HG03175 (cell line): ENCODE results near the gene PKN3.
"Not testable (repeated sequence)": the region's sequence is repeated elsewhere in the genome, so short reads cannot be mapped to it uniquely, and the experiment has no call there.

Source experiments
- ATAC-seq: cut with Tn5 transposase; IDR thresholded peaks from one replicate; pipeline ENCODE4 v1.9.1; 2021; ENCODE audit warnings: mild to moderate bottlenecking, moderate library complexity; ENCODE audit not compliant: unreplicated experiment

Gene PKN3

DNA sequence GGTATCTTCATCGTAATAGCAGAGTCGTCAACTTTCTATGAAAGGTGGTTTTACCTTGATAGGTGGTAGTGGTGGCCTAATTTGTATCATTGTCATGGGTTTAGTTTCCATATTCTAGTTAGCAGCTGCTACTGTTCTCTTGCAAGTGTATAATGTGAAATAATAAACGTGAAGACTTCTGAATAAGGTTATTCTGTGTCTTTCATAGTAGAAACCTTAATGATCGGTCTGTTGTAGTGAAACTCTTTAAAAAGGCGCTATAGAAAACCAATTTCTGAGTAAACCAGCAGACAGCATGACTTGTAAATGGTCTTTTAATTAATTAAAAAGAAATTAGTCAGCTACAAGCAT lies 11.6 kb upstream of the PKN3 start:
- no peak for ATAC-seq

DNA sequence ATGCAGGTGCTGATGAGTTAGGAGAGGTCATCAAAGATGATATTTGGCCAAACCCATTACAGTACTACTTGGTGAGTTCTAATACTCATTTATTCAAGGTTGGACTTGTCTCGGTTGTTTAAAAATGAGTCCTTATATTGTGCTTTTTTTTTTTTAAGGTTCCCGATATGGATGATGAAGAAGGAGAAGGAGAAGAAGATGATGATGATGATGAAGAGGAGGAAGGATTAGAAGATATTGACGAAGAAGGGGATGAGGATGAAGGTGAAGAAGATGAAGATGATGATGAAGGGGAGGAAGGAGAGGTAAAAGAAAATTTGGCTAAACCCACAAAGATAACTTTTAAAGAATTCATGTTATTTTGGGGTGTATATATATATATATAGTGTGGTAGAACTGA lies 8.6 kb upstream of the PKN3 start:
- ATAC-seq, result not testable (repeated sequence)

DNA sequence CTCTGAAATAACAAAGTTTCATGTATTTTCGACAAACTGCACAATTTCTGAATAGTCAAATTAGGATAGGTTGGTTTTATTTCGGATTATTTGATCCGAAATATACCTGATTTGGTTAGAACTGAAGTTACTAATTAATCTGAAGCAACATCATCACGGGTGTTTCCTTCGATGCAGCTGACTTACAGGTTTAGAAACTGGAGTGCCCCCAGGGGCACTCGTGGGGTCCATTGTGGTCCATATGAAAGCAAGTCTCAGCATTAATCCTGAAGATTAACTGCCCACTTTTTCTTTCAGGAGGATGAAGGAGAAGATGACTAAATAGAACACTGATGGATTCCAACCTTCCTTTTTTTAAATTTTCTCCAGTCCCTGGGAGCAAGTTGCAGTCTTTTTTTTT lies 8.0 kb upstream of the PKN3 start:
- ATAC-seq, result no peak

DNA sequence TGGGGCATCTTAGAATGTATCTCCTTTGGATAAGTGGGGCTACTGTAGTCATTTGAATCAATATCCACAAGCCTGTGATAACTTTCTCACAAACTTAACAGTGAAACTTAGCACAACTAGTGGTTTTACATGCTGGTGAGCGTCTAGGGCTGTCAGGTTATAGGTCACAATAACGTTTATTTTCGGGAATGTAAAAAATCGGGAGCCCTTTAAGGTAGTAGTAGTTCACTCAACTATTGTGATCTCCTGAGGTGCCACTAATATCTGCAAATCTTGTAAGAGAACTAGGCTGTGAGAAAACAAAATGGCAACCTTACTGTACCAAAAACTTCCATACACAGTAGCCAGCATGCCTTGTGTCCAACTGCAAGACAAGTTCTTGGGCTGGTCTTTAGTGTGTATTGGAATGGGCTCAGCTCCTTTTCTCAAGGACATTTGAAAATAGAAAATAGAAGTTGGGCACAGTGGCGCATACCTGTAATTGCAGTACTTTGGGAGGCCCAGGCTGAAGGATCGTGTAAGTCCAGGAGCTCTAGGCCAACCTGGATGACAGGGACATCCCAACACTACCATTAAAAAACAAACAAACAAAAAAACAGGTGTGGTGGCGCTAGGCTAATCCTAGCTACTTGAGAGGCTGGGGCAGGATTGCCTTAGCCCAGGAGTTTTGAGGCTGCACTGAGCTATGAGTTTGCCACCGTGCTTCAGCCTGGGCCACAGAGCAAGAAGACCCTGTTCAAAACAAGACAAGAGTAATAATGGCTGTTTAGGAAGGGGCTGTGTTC lies 5.2 kb upstream of the PKN3 start:
- ATAC-seq, result no peak

DNA sequence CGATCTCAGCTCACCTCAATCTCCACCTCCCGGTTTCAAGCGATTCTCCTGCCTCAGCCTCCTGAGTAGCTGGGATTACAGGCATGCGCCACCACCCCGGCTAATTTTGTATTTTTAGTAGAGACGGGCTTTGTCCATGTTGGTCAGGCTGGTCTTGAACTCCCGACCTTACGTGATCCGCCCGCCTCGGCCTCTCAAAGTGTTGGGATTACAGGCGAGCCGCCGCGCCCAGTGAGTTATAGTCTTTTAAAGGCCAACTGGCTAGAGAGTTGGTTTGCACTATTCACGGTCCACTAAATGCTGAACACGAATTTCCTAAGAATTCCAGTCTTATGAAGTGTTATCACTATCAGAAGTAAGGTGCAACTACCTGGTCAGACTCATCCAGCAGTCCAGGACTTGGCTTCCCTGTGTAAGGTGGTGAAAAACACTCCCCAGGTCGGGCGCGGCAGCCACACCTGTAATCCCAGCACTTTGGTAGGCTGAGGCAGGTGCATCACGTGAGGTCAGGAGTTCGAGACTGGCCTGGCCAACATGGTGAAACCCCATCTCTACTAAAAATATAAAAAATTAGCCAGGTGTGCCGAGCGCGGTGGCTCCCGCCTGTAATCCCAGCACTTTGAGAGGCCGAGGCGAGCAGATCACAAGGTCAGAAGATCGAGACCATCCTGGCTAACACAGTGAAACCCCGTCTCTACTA lies 3.1 kb upstream of the PKN3 start:
- ATAC-seq, result not testable (repeated sequence)

DNA sequence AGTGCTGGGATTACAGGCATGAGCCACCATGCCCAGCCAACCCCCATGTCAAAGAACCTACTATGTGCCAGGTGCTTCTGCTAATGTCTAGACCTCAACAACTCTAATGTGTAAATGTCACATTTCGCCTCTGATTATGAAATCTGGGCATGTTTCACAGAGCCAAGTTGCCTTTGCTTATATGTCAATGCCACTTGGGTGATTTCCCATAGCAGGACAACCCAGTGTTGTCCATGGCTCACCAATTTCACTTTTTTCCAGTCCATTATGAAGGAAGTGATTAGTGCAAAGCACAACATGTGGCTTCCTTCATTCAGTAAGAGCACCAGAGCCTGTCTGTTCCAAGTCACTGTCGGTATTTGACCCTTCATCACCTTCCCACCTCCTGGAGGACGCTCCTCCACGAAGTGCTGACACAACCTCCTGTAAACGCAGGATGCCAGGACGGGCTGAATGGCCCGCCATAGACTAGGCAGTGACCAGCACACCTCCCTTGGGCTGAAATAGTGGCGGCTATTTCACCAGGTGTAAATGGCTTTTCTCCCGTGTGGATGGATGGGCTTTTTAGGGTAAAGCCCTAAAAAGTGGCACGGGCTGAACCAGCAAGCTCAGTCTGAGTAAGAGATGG lies 962 bp upstream of the PKN3 start:
- ATAC-seq, result no peak

DNA sequence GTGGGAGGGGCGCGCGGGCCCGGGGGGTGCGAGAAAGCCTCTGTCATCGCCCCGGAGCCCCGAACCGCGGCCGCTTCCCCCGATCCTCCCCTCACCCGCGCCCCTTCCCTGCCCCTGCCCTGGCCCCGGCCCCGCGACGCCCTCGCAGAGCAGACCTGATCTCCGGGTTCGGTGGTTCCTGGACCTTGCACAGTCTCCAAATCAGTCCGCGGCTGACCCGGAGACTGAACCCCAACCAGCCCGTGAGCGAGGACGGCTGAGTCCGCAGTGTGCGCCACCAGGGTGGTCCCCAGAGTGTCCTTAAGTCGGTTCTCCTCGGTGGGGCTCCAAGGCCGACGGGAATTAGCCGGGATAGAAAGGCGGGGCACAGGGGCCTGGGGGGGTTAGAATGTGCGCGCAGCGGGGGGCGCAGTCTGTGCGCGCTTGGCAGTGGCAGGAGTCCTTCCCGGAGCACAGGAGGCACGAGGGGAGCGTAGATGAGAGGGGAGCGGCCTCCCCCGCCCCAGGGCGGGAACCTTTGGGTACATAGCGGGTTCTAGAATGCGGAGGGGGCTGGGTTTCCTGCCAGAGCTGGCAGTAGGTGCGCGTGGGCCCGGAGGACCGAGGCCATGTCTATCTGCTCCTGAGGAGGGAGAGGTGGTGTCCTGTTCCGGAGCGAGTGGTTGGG lies 779 bp downstream of the PKN3 start:
- ATAC-seq, result peak; percentile 20

DNA sequence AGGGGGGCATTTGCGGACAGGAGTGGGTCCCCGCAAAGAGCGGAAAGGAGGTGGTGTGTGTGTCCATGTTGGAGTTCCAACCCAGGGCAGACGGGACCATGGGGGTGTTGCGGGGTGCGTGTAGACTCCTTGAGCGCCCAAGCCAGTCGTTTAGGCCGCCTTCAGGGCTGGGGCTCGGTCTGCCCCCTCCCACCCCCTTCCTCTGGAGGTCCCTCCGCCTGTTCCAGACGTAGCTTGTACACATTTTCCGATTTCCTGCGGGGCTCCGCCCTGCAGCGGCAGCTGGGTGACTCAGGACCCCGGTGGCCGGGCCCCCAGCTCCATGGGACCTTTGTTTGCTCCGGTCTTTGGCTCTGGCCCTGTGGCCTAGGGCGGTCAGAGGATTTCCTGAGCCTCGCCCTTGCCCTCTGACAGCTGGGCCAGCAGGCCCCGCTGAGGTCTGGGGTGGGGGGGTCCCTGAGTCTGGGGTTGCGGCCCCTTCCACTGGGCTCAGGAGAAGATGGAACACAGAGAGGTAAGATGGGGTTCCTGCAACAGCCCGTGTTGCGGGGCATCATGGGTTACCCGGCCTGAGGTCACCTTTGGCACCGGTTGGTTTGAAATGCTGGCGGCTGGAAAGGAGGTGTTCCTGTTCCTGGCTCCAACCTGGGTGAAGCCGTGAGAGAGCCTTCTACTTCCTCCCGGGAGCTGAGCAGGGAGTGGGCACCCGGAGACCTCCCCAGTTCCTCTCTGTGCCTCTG lies 1.5 kb downstream of the PKN3 start:
- ATAC-seq, result no peak

DNA sequence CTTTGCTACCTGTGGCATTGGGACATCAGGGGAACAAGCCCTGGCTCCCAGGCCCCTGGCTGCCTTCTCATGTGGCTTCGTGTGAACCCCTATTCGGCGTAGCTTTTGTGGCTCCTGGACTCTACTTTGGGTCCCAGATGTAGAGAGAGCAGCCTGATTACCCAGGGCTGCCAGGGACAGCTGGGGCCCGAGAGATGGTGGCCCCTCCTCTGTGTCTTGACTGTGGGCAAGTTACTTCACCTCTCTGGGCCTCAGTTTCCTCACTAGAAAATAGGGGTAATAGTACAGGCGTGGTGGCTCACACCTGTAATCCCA lies 2.0 kb downstream of the PKN3 start:
- no peak for ATAC-seq

DNA sequence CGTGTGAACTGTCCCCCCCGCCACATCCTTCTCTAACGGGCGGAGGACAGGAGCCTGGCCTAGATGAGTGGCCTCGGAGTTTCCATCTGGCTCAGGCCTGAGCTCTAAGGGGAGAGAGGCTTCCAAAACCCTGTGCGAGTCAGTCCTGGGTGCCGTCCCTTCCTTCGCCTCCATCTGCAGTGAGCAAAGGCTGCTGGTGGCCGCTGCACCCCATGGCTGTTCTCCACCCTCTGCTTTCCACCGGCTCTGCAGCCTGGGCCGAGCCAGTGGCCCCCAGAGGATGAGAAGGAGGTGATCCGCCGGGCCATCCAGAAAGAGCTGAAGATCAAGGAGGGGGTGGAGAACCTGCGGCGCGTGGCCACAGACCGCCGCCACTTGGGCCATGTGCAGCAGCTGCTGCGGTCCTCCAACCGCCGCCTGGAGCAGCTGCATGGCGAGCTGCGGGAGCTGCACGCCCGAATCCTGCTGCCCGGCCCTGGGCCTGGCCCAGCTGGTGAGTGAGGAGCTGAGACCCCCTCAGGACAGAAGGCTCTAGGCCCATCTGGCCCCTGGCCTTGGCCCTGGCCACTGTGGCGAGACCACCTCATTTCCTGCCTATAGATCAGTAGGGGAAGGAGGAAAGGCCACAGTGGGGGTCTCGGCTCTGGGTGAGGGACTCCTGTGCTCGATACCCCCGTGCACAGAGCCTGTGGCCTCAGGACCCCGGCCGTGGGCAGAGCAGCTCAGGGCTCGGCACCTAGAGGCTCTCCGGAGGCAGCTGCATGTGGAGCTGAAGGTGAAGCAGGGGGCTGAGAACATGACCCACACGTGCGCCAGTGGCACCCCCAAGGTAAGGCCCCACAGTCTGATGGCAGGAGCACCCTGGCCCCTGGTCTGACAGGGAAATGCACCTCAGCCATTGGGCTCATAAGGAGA lies 3.0 kb downstream of the PKN3 start:
- no peak for ATAC-seq

DNA sequence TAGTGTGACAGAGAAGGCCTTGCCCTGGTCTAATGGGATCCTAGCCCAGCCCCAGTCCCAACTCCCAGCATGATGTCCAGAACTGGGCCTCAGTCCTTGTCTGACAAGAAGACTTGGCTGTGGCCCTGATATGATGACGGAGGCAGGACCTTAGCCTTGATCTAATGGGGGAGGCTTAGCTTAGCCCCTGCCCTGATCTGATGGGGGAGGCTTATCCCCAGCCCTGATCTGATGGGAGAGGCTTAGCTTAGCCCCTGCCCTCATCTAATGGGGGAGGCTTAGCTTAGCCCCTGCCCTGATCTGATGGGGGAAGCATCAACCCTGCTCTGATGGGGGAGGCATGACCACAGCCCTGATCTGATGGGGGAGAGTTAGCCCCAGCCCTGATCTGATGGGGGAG lies 3.7 kb downstream of the PKN3 start:
- no peak for ATAC-seq

DNA sequence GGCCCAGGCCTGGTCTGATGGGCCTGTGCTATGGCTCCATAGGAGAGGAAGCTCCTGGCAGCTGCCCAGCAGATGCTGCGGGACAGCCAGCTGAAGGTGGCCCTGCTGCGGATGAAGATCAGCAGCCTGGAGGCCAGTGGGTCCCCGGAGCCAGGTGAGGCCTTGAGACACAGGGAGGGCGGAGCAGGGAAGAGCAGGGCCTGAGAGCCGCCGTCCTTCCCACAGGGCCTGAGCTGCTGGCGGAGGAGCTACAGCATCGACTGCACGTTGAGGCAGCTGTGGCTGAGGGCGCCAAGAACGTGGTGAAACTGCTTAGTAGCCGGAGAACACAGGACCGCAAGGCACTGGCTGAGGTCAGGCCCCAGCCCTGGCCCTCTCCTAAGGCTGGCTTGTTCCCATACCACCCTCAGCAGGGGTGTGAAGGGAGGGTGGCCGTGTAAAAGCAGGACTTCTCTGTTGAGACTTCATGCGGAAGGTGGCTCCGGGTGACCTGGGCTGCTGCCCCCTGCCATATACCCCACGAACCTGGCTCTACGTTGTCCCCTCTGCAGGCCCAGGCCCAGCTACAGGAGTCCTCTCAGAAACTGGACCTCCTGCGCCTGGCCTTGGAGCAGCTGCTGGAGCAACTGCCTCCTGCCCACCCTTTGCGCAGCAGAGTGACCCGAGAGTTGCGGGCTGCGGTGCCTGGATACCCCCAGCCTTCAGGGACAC lies 4.5 kb downstream of the PKN3 start:
- no peak for ATAC-seq

DNA sequence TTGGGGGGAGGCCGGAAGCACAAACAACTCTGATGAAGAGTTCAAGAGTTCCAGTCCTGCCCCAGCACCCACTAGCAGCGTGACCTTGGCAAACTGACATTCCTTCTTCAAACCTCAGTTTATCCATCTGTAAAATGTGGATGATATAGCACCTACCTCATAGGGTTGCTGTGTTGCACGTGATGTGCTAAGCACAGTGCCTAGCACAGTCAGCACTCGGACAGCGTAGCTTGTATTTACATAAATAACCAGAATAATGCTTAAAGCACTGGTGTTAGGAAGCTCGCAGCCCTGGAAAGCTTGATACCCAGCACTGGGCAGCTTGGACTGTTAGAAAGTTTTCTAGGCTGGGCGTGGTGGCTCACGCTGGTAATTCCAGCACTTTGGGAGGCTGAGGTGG lies 5.1 kb downstream of the PKN3 start:
- ATAC-seq, result no peak

DNA sequence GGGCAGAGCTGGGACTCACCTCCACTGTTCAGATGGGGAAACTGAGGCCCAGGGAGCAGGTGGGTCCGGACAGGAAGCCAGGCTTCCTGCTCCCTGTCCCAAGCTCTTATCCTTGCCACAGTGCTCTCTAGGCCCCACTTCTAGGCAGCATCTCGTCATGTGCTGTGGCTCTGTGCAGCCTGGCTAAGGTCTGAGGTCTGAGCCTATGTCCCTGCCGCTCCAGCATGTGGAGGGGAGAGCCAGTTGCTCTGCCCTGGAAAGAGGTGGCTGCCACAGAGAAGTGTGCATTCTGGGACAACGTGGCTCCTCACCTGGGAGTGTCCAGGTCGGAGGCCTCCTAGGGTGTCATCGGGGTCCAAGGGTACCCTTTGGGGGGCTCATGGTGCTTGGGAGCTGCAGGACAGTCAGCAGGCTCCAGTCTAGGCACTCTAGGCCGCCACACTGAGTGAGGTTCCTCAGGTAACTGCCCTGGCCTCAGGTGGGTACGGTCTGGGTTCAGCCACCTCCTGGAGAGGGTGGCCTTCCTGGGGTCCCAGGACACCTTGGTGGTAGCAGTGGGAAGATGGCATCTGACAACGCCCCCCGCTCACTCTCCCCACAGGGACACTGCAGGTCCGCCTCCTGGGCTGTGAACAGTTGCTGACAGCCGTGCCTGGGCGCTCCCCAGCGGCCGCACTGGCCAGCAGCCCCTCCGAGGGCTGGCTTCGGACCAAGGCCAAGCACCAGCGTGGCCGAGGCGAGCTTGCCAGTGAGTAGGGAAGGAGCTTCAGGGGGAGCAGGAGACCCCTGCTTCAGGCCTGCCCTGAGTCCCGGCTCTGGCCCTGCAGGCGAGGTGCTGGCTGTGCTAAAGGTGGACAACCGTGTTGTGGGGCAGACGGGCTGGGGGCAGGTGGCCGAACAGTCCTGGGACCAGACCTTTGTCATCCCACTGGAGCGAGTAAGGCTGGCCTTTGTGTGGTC lies 10.4 kb downstream of the PKN3 start:
- no peak for ATAC-seq

DNA sequence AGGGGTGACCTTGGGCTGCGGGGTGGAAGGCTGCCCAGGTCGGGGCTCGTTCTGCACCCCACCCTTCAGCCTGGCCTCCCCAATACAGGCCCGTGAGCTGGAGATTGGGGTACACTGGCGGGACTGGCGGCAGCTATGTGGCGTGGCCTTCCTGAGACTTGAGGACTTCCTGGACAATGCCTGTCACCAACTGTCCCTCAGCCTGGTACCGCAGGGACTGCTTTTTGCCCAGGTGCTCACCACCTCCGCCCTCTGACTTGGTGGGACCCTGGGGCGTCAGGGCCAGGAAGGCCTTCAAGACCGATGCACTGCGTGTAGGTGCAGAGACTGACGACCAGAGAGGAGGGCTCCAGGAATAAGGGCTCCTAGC lies 11.1 kb downstream of the PKN3 start:
- no peak for ATAC-seq

DNA sequence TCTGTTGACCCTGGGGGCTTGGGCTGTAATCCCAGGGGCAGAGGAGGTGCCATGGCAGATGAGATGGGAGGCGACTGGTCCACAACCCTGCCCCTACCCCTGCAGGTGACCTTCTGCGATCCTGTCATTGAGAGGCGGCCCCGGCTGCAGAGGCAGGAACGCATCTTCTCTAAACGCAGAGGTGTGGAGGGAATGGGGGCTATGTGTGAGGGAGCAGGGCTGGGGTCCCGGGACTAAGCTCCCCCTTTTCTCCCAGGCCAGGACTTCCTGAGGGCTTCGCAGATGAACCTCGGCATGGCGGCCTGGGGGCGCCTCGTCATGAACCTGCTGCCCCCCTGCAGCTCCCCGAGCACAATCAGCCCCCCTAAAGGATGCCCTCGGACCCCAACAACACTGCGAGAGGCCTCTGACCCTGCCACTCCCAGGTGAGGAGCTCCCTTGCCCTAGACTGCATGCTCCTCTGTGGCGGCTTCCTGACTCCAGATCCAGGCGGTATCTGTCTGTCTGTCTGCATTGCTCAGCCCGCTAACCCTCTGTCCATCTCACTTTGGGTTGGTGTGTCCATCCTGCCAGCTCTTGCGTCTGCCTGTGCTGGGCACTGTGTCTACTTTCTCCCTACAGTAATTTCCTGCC lies 11.8 kb downstream of the PKN3 start:
- no peak for ATAC-seq

DNA sequence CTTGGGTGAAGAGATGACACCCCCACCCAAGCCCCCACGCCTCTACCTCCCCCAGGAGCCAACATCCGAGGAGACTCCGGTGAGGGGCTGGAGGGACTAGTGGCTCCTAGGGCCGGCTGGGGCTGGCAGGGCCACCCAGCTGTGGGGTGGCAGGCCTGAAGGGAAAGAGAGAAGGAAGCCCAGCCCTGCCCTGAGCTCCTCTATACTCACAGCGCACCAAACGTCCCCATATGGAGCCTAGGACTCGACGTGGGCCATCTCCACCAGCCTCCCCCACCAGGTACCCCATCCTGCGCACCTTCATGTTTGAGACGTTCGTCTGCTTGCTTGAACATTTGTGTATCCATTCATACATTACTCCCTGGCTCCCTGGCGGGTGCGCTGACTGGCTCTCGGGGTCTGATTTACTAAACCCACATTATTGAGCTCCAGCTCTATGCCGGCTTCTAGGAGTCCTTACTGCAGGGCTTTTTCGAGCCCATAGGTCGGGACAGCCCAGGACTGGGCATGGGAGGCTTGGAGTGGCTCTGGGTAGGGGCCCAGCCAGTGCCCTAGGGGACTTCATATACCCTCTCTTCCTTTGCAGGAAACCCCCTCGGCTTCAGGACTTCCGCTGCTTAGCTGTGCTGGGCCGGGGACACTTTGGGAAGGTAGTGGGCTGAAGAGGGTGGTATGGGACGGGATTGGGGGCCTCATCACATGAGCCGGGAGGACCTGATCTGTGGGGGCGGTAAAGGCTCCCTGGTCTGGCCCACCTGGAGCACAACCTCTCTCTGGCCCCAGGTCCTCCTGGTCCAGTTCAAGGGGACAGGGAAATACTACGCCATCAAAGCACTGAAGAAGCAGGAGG lies 12.5 kb downstream of the PKN3 start:
- ATAC-seq, result no peak
